Measurements from ENCODE around the gene GNPNAT1. TPM values are rescaled to one million over a fixed set of nuclear protein-coding genes. Genes with fewer than 3 reads are reported as not detected.
"Not testable (repeated sequence)": the region's sequence is repeated elsewhere in the genome, so short reads cannot be mapped to it uniquely, and the experiment has no call there.

Gene GNPNAT1
- polyA plus RNA-seq, 3 donors: 27.4 to 32.7 (median 31.8) TPM

DNA sequence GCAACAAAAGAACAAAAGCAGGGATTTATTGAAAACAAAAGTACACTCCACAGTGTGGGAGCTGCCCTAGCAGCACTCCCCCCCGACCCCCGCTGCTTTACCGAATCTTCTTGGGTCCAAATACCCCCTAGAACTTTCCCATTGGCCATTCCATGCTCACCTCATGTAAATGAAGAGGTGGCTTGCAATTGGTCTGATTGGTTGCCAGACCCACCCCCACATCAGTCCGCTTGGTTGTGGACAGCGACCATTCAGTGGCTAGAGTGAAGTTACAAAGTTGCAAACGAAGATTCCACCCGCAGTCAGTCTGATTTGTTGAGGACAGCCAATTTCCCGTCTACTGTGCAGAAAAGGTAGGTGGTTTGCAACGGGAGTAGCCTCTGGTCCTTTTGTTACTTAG, 57.6 kb downstream of the GNPNAT1 start:
- DNase-seq: no peak

DNA sequence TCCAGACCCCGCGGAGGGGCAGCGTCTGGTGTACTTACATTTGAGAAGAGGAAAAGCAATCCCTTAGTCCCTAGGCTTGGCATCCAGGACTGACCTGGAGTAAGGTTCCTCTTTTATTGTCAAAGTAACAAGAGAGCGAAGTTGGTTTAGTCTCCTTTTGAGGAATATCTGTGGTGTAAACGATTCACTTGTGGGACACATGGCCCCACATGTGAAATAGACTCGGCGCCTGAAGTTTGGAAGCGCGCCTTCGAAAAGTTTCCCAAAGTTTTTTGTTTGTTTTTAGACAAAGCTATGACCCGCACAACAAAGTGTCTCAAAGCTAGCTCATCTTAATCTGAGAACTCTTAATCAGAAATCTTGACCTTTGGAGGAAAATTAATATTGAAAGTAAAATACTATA, 60.7 kb downstream of the GNPNAT1 start:
- peak; percentile 14 for DNase-seq

- DNase-seq: peak; percentile 98
Measured at GRCh38 chr14:52729925-52730708, 61.3 kb downstream of the GNPNAT1 start, which contains the start of gene STYX. Gene STYX (plus strand): TSS chr14:52730166. CDS start chr14:52730475, 309 bp downstream.

- DNase-seq: no peak
Measured at GRCh38 chr14:52729585-52729924, 61.9 kb downstream of the GNPNAT1 start.

DNA sequence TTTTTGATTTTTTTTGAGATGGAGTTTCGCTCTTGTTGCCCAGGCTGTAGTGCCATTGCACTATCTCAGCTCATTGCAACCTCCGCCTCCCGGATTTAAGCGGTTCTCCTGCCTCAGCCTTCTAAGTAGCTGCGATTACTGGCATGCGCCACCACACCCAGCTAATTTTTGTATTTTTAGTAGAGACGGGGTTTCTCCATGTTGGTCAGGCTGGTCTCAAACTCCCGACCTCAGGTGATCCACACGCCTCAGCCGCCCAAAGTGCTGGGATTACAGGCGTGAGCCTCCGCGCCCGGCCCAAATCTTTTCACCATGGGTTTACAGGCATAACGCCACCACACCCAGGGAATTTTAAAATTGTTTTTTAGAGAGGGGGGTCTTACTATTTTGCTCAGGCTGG, 62.4 kb downstream of the GNPNAT1 start:
- not testable (repeated sequence) for DNase-seq

GRCh38 chr14:52727509-52727908, 63.9 kb downstream of the GNPNAT1 start:
- not testable (repeated sequence) for DNase-seq

Other genes starting within 250 kb of the GNPNAT1 start
- 10 to 100 TPM; 16.1 to 19.2 (median 18.5) TPM for gene TXNDC16, start 239.1 kb downstream of the GNPNAT1 start, polyA plus RNA-seq (ENCODE audit: insufficient read length in 3 of 3)
- 1 to 10 TPM; 6.2 to 9.9 (median 9.4) TPM for gene GPR137C, start 238.8 kb downstream of the GNPNAT1 start, polyA plus RNA-seq (ENCODE audit: insufficient read length in 3 of 3)
- gene ERO1A, start 96.0 kb downstream of the GNPNAT1 start, polyA plus RNA-seq (ENCODE audit: insufficient read length in 3 of 3): 10 to 100 TPM; 23.2 to 26.5 (median 25.6) TPM
- 100 to 1,000 TPM; 120 to 159 (median 153) TPM for gene PSMC6, start 84.4 kb downstream of the GNPNAT1 start, polyA plus RNA-seq (ENCODE audit: insufficient read length in 3 of 3)
- gene STYX, start 61.4 kb downstream of the GNPNAT1 start, polyA plus RNA-seq (ENCODE audit: insufficient read length in 3 of 3): 10 to 100 TPM; 12.1 to 16.0 (median 15.7) TPM
- gene FERMT2, start 159.4 kb upstream of the GNPNAT1 start, polyA plus RNA-seq (ENCODE audit: insufficient read length in 3 of 3): 100 to 1,000 TPM; 154 to 162 (median 160) TPM